Osteoblast (primary cell): ENCODE data around the gene WTAP. TPM values are rescaled to one million over a fixed set of nuclear protein-coding genes. Genes with fewer than 3 reads are reported as not detected.

Experiments used
- DNase-seq: peaks from one replicate; pipeline ENCODE4 v3.0.0; 2011; ENCODE audit warnings: low spot score, mixed read lengths; ENCODE audit not compliant: insufficient read length; ENCODE audit errors: missing footprints
- H2AFZ ChIP-seq: 2 replicates; pipeline ENCODE4 v1.6.0; 2011; ENCODE audit warnings: mild to moderate bottlenecking, low read length
- H3K27ac ChIP-seq: 2 replicates; pipeline ENCODE4 v1.5.1; 2011; ENCODE audit warnings: mild to moderate bottlenecking, low read depth, low read length, moderate library complexity
- H3K27me3 ChIP-seq: 2 replicates; pipeline ENCODE4 v1.6.0; 2012; ENCODE audit warnings: mild to moderate bottlenecking, control low read depth, inconsistent platforms, low read length, moderate library complexity; ENCODE audit not compliant: insufficient read depth
- H3K36me3 ChIP-seq: 2 replicates; pipeline ENCODE4 v1.5.1; 2011; ENCODE audit warnings: mild to moderate bottlenecking, low read length, control low read depth, moderate library complexity; ENCODE audit not compliant: insufficient read depth
- H3K4me1 ChIP-seq: 2 replicates; pipeline ENCODE4 v1.5.1; 2011; ENCODE audit warnings: mild to moderate bottlenecking, low read length, control low read depth, moderate library complexity; ENCODE audit not compliant: insufficient read depth
- H3K4me2 ChIP-seq: 2 replicates; pipeline ENCODE4 v1.6.0; 2011; ENCODE audit warnings: mild to moderate bottlenecking, low read length; ENCODE audit not compliant: insufficient read depth
- H3K4me3 ChIP-seq: fragments of 200-600 bp; sonication (generic); 3 replicates; pipeline ENCODE4 v1.5.1; 2012; ENCODE audit warnings: mild to moderate bottlenecking, low read length, inconsistent platforms; ENCODE audit not compliant: insufficient read depth
- H3K79me2 ChIP-seq: 2 replicates; pipeline ENCODE4 v1.6.0; 2012; ENCODE audit warnings: mild to moderate bottlenecking, low read length, control low read depth, inconsistent platforms; ENCODE audit not compliant: insufficient read depth
- H3K9me3 ChIP-seq: 2 replicates; pipeline ENCODE4 v1.5.1; 2011; ENCODE audit warnings: low read depth, low read length, control low read depth
- H4K20me1 ChIP-seq: 2 replicates; pipeline ENCODE4 v1.6.0; 2012; ENCODE audit warnings: mild to moderate bottlenecking, low read length, control low read depth; ENCODE audit not compliant: insufficient read depth
- CTCF ChIP-seq: IDR thresholded peaks from 2 replicates; pipeline ENCODE4 v1.5.1; 2011; ENCODE audit warnings: mild to moderate bottlenecking, low read depth, low read length, moderate library complexity; ENCODE audit errors: extremely low read depth
- total RNA-seq: library from RNA; depleted of rRNA; stranded (reverse); fragments of >200 nt; gene quantifications from 2 replicates; pipeline ENCODE4 v1.2.3, GENCODE V29; 2012

Gene WTAP
- total RNA-seq, 1 donor, result 119 TPM

- no peak overlapping the region for H3K27ac ChIP-seq
Measured at GRCh38 chr6:159682810-159683209, 44.5 kb upstream of the WTAP start.

GRCh38 chr6:159684013-159684304 lies 43.3 kb upstream of the WTAP start:
- Histone ChIP-seq H2AFZ (no peak overlapping the region), H3K9me3 (no peaks in the 10 kb centered on the region), H3K27ac (no peak overlapping the region), H3K36me3 (peaks cover 52% of the 10 kb centered on the region), H3K27me3 (no peaks in the 10 kb centered on the region), H3K79me2 (peaks cover 21% of the 10 kb centered on the region), H3K4me2 (no peak overlapping the region), H3K4me3 (no peak overlapping the region), H3K4me1 (peaks cover 12% of the 10 kb centered on the region), H4K20me1 (no peaks in the 10 kb centered on the region)
- DNase-seq, result no peak
- no peak for TF ChIP-seq CTCF

More at GRCh38 chr6:159682810-159683209, 44.5 kb upstream of the WTAP start:
- no peak for TF ChIP-seq CTCF
- Histone ChIP-seq H3K4me2 (no peak overlapping the region), H3K4me1 (peaks cover 12% of the 10 kb centered on the region), H3K9me3 (no peaks in the 10 kb centered on the region), H3K36me3 (peaks cover 52% of the 10 kb centered on the region), H2AFZ (no peak overlapping the region), H3K4me3 (no peak overlapping the region), H4K20me1 (no peaks in the 10 kb centered on the region), H3K79me2 (peaks cover 10% of the 10 kb centered on the region), H3K27me3 (no peaks in the 10 kb centered on the region)
- DNase-seq, result no peak

GRCh38 chr6:159686040-159686439 lies 41.3 kb upstream of the WTAP start:
- peaks cover 38% of the 10 kb centered on the region for H3K79me2 ChIP-seq
- no peak for DNase-seq
- no peaks in the 10 kb centered on the region for H3K27me3 ChIP-seq
- H3K9me3 ChIP-seq, result no peaks in the 10 kb centered on the region
- H3K27ac ChIP-seq, result no peak overlapping the region
- no peak overlapping the region for H2AFZ ChIP-seq
- H3K4me2 ChIP-seq, result no peak overlapping the region
- TF ChIP-seq CTCF, result no peak
- no peak overlapping the region for H3K4me3 ChIP-seq
- H4K20me1 ChIP-seq, result no peaks in the 10 kb centered on the region
- peaks cover 56% of the 10 kb centered on the region for H3K36me3 ChIP-seq
- H3K4me1 ChIP-seq, result peaks cover 3% of the 10 kb centered on the region

- H3K4me1 ChIP-seq, result peaks cover 7% of the 10 kb centered on the region
- H3K4me3 ChIP-seq, result no peak overlapping the region
- TF ChIP-seq CTCF, result no peak
- no peak for DNase-seq
- H3K4me2 ChIP-seq, result no peak overlapping the region
- peaks cover under 1% of the 10 kb centered on the region for H4K20me1 ChIP-seq
- peaks cover 43% of the 10 kb centered on the region for H3K79me2 ChIP-seq
- peaks cover 55% of the 10 kb centered on the region for H3K36me3 ChIP-seq
- H3K27ac ChIP-seq, result no peak overlapping the region
- H3K9me3 ChIP-seq, result no peaks in the 10 kb centered on the region
- H3K27me3 ChIP-seq, result no peaks in the 10 kb centered on the region
- no peak overlapping the region for H2AFZ ChIP-seq
Measured at GRCh38 chr6:159686703-159687102, 40.6 kb upstream of the WTAP start.
